ENCODE measurements around the gene SMARCB1. TPM values are rescaled to one million over a fixed set of nuclear protein-coding genes. Genes with fewer than 3 reads are reported as not detected.
"Not testable (repeated sequence)": the region's sequence is repeated elsewhere in the genome, so short reads cannot be mapped to it uniquely, and the experiment has no call there.

Gene SMARCB1
- total RNA-seq, 1 donor from 2014 or later, result 92.2 TPM

- no peak for DNase-seq
- H3K4me1 Mint-ChIP-seq, result peaks cover 3% of the 10 kb centered on the region
- H3K27ac Mint-ChIP-seq, result no peak overlapping the region
- intact Hi-C loops (cut with micrococcal nuclease), result no loop called here
- H3K27me3 Mint-ChIP-seq, result peaks cover 6% of the 10 kb centered on the region
- no peak overlapping the region for H3K4me3 Mint-ChIP-seq
- H3K36me3 Mint-ChIP-seq (ENCODE audit: low read depth), result no peaks in the 10 kb centered on the region
- H3K9me3 Mint-ChIP-seq, result no peaks in the 10 kb centered on the region
Measured at GRCh38 chr22:23850136-23850611, 63.4 kb downstream of the SMARCB1 start.

- H3K36me3 Mint-ChIP-seq (ENCODE audit: low read depth), result no peaks in the 10 kb centered on the region
- DNase-seq, result peak; percentile 73
- H3K4me1 Mint-ChIP-seq, result peaks cover 22% of the 10 kb centered on the region
- intact Hi-C loops (cut with micrococcal nuclease), result loop anchor here (5.0 kb wide), 1 partner anchor 35 kb away; the partner anchor contains the start of gene MIF
- no peaks in the 10 kb centered on the region for H3K9me3 Mint-ChIP-seq
- peak overlapping the region; percentile 90 for H3K4me3 Mint-ChIP-seq
- peaks cover 6% of the 10 kb centered on the region for H3K27me3 Mint-ChIP-seq
- H3K27ac Mint-ChIP-seq, result peak overlapping the region; percentile 88
Measured at GRCh38 chr22:23856721-23857605, 70.2 kb downstream of the SMARCB1 start.

- no peaks in the 10 kb centered on the region for H3K9me3 Mint-ChIP-seq
- H3K4me3 Mint-ChIP-seq, result peak within 1 kb of the TSS; percentile 90
- H3K27ac Mint-ChIP-seq, result peak within 1 kb of the TSS; percentile 88
- H3K27me3 Mint-ChIP-seq, result peaks cover 6% of the 10 kb centered on the region
- H3K36me3 Mint-ChIP-seq (ENCODE audit: low read depth), result no peaks in the 10 kb centered on the region
- H3K4me1 Mint-ChIP-seq, result peaks cover 24% of the 10 kb centered on the region
- intact Hi-C loops (cut with micrococcal nuclease), result loop anchor here (5.0 kb wide), 1 partner anchor 34 kb away; the partner anchor contains the start of gene MIF
- DNase-seq, result peak; percentile 98
Measured at GRCh38 chr22:23857606-23858483, 71.1 kb downstream of the SMARCB1 start, which contains the start of gene SLC2A11. Gene SLC2A11 (plus strand): TSS chr22:23857875. CDS start chr22:23858000, 125 bp downstream.

- Mint-ChIP-seq H3K4me3 (peak overlapping the region; percentile 90), H3K9me3 (no peaks in the 10 kb centered on the region), H3K27me3 (peaks cover 6% of the 10 kb centered on the region), H3K27ac (peak overlapping the region; percentile 88), H3K4me1 (peaks cover 24% of the 10 kb centered on the region), H3K36me3 (ENCODE audit: low read depth) (no peaks in the 10 kb centered on the region)
- intact Hi-C loops (cut with micrococcal nuclease), result loop anchor here (5.0 kb wide), 1 partner anchor 34 kb away; the partner anchor contains the start of gene MIF
- no peak for DNase-seq
Measured at GRCh38 chr22:23858484-23858815, 71.7 kb downstream of the SMARCB1 start.

GRCh38 chr22:23859201-23859600 lies 72.4 kb downstream of the SMARCB1 start:
- Mint-ChIP-seq H3K36me3 (ENCODE audit: low read depth) (no peaks in the 10 kb centered on the region), H3K4me3 (peak overlapping the region; percentile 90), H3K27ac (no peak overlapping the region), H3K27me3 (peaks cover 6% of the 10 kb centered on the region), H3K4me1 (peaks cover 24% of the 10 kb centered on the region), H3K9me3 (no peaks in the 10 kb centered on the region)
- DNase-seq, result no peak
- intact Hi-C loops (cut with micrococcal nuclease), result loop anchor here (5.0 kb wide), 1 partner anchor 33 kb away; the partner anchor contains the start of gene MIF

- H3K36me3 Mint-ChIP-seq (ENCODE audit: low read depth); H3K27ac Mint-ChIP-seq: not testable (repeated sequence)
Measured at GRCh38 chr22:23860187-23860586, 73.4 kb downstream of the SMARCB1 start.

GRCh38 chr22:23862103-23862502 lies 75.3 kb downstream of the SMARCB1 start:
- Mint-ChIP-seq H3K27ac (no peak overlapping the region), H3K27me3 (no peaks in the 10 kb centered on the region), H3K36me3 (ENCODE audit: low read depth) (no peaks in the 10 kb centered on the region), H3K4me3 (no peak overlapping the region), H3K4me1 (peaks cover 18% of the 10 kb centered on the region), H3K9me3 (no peaks in the 10 kb centered on the region)
- DNase-seq, result peak; percentile 86
- intact Hi-C loops (cut with micrococcal nuclease), result loop anchor here (5.0 kb wide), 1 partner anchor 95 kb away; no protein-coding TSS in a partner anchor

More at GRCh38 chr22:23860187-23860586, 73.4 kb downstream of the SMARCB1 start:
- not testable (repeated sequence) for DNase-seq, H3K4me3 Mint-ChIP-seq, H3K9me3 Mint-ChIP-seq, H3K27me3 Mint-ChIP-seq
- intact Hi-C loops (cut with micrococcal nuclease), result loop anchor here (5.0 kb wide), 1 partner anchor 97 kb away; no protein-coding TSS in a partner anchor
- H3K4me1 Mint-ChIP-seq, result peaks cover 24% of the 10 kb centered on the region

- H3K27me3 Mint-ChIP-seq; H3K36me3 Mint-ChIP-seq (ENCODE audit: low read depth); H3K4me3 Mint-ChIP-seq; H3K27ac Mint-ChIP-seq; H3K4me1 Mint-ChIP-seq; H3K9me3 Mint-ChIP-seq; DNase-seq: not testable (repeated sequence)
- intact Hi-C loops (cut with micrococcal nuclease), result loop anchor here (5.0 kb wide), 1 partner anchor 93 kb away; no protein-coding TSS in a partner anchor
Measured at GRCh38 chr22:23864499-23865154, 77.9 kb downstream of the SMARCB1 start.

- Mint-ChIP-seq H3K4me3 (no peak overlapping the region), H3K27ac (no peak overlapping the region), H3K9me3 (no peaks in the 10 kb centered on the region), H3K4me1 (no peaks in the 10 kb centered on the region), H3K36me3 (ENCODE audit: low read depth) (peaks cover 1% of the 10 kb centered on the region), H3K27me3 (no peaks in the 10 kb centered on the region)
- intact Hi-C loops (cut with micrococcal nuclease), result no loop called here
- DNase-seq, result no peak
Measured at GRCh38 chr22:23868580-23868979, 81.8 kb downstream of the SMARCB1 start.

- intact Hi-C loops (cut with micrococcal nuclease), result no loop called here
- DNase-seq, result no peak
- no peaks in the 10 kb centered on the region for H3K27me3 Mint-ChIP-seq
- H3K36me3 Mint-ChIP-seq (ENCODE audit: low read depth), result no peaks in the 10 kb centered on the region
- H3K27ac Mint-ChIP-seq, result no peak overlapping the region
- H3K4me3 Mint-ChIP-seq, result no peak overlapping the region
- H3K9me3 Mint-ChIP-seq, result no peaks in the 10 kb centered on the region
- H3K4me1 Mint-ChIP-seq, result no peaks in the 10 kb centered on the region
Measured at GRCh38 chr22:23874871-23875270, 88.1 kb downstream of the SMARCB1 start.

- no peak for DNase-seq
- Mint-ChIP-seq H3K27me3 (no peaks in the 10 kb centered on the region), H3K9me3 (no peaks in the 10 kb centered on the region), H3K27ac (no peak overlapping the region), H3K4me1 (no peaks in the 10 kb centered on the region), H3K4me3 (no peak overlapping the region), H3K36me3 (ENCODE audit: low read depth) (no peaks in the 10 kb centered on the region)
- intact Hi-C loops (cut with micrococcal nuclease), result no loop called here
Measured at GRCh38 chr22:23875801-23876200, 89.0 kb downstream of the SMARCB1 start.

- H3K9me3 Mint-ChIP-seq, result no peaks in the 10 kb centered on the region
- H3K27ac Mint-ChIP-seq, result no peak overlapping the region
- DNase-seq, result no peak
- no peaks in the 10 kb centered on the region for H3K36me3 Mint-ChIP-seq (ENCODE audit: low read depth)
- H3K27me3 Mint-ChIP-seq, result no peaks in the 10 kb centered on the region
- H3K4me3 Mint-ChIP-seq, result no peak overlapping the region
- intact Hi-C loops (cut with micrococcal nuclease), result no loop called here
- H3K4me1 Mint-ChIP-seq, result no peaks in the 10 kb centered on the region
Measured at GRCh38 chr22:23877566-23877965, 90.8 kb downstream of the SMARCB1 start.

GRCh38 chr22:23878219-23878618 lies 91.5 kb downstream of the SMARCB1 start:
- no peaks in the 10 kb centered on the region for H3K9me3 Mint-ChIP-seq
- DNase-seq, result no peak
- no peak overlapping the region for H3K4me3 Mint-ChIP-seq
- H3K36me3 Mint-ChIP-seq (ENCODE audit: low read depth), result no peaks in the 10 kb centered on the region
- no peaks in the 10 kb centered on the region for H3K27me3 Mint-ChIP-seq
- no peaks in the 10 kb centered on the region for H3K4me1 Mint-ChIP-seq
- H3K27ac Mint-ChIP-seq, result no peak overlapping the region
- intact Hi-C loops (cut with micrococcal nuclease), result no loop called here
